Vagina (tissue), 2 donors: ENCODE data around the gene PRKAG2. TPM values are rescaled to one million over a fixed set of nuclear protein-coding genes. Genes with fewer than 3 reads are reported as not detected.
A peak's percentile ranks its signal among the peaks of the same experiment; 100 is the strongest.

Experiments
- DNase-seq, 2 donors: peaks; one replicate each; pipeline ENCODE4 v3.0.0-alpha.2; 2017; ENCODE audit errors: extremely low spot score in 2 of 2
- H3K27ac ChIP-seq: fragments of 200-600 bp; sonication (generic); one replicate; pipeline ENCODE4 v1.5.1; 2019
- H3K27me3 ChIP-seq: fragments of 200-600 bp; sonication (generic); one replicate; pipeline ENCODE4 v1.5.1; 2019
- H3K36me3 ChIP-seq, 2 donors: fragments of 200-600 bp; sonication (generic); one replicate each; pipeline ENCODE4 v1.5.1; 2017 to 2019
- H3K4me1 ChIP-seq: fragments of 200-600 bp; sonication (generic); one replicate; pipeline ENCODE4 v1.5.1; 2019
- H3K4me3 ChIP-seq, 2 donors: fragments of 200-600 bp; sonication (generic); 1 replicate in 1 of 2; 2 replicates in 1 of 2; pipeline ENCODE4 v1.5.1; 2016 to 2019
- H3K9me3 ChIP-seq: fragments of 200-600 bp; sonication (generic); one replicate; pipeline ENCODE4 v1.5.1; 2019
- CTCF ChIP-seq, 3 experiments: fragments of 450-650 bp in 2 of 3; fragments of 200-600 bp in 1 of 3; sonication (generic) in 1 of 3; IDR thresholded peaks; one replicate each; pipeline ENCODE4 v1.5.1; 2017 to 2019; ENCODE audit warnings: antibody characterized with exemption in 3 of 3, mild to moderate bottlenecking in 2 of 3, moderate library complexity in 2 of 3
- POLR2A ChIP-seq, 2 donors: fragments of 450-650 bp; IDR thresholded peaks; one replicate each; pipeline ENCODE4 v1.6.1; 2017; ENCODE audit warnings: antibody characterized with exemption in 2 of 2, mild to moderate bottlenecking in 2 of 2, moderate library complexity in 2 of 2
- POLR2AphosphoS5 ChIP-seq, 2 donors: sonication (generic); formaldehyde crosslinking; IDR thresholded peaks; one replicate each; pipeline ENCODE4 v1.9.0; 2017; ENCODE audit warnings: antibody characterized with exemption in 2 of 2, mild to moderate bottlenecking in 2 of 2, low read depth in 1 of 2; ENCODE audit not compliant: insufficient read depth in 1 of 2
- intact Hi-C: fragments of 100-400 bp; cut with DNase I; formaldehyde crosslinking; loops from one replicate; pipeline ENCODE4 v1.15.1; 2023
- total RNA-seq: library from RNA; depleted of rRNA; stranded (reverse); fragments of >200 nt; gene quantifications from one replicate; pipeline ENCODE4 v1.2.3, GENCODE V29; 2016

The PRKAG2 gene
- total RNA-seq, 1 donor from 2014 or later = 25.0 TPM

GRCh38 chr7:151671514-151671913, 205.4 kb downstream of the PRKAG2 start:
- intact Hi-C loops = no loop called here
- TF ChIP-seq CTCF (IDR thresholded peaks at IDR 0.05) (no peak), POLR2A (IDR thresholded peaks at IDR 0.05) (no peak), POLR2AphosphoS5 (IDR thresholded peaks at IDR 0.05; ENCODE audit: insufficient read depth in 1 of 2, low read depth in 1 of 2) (no peak)
- Histone ChIP-seq H3K27me3 (no peaks in the 10 kb centered on the region), H3K4me1 (peaks cover 3% of the 10 kb centered on the region), H3K36me3 (no peaks in the 10 kb centered on the region), H3K27ac (no peak overlapping the region), H3K4me3 (no peak overlapping the region), H3K9me3 (no peaks in the 10 kb centered on the region)
- DNase-seq = no peak

DNA sequence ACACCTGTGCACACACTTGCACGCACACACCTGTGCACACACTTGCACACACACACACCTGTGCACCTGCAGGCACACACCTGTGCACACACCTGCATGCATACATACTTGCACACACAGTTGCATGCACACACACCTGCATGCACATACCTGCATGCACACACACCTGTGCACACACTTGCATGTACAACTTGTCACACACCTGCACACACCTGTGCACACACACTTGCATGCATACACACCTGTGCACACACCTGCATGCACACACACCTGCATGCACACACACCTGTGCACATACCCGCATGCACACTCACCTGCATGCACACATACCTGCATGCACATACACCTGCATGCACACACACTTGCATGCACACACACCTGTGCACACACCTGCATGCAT, 207.2 kb downstream of the PRKAG2 start:
- intact Hi-C loops = no loop called here
- TF ChIP-seq POLR2AphosphoS5 (IDR thresholded peaks at IDR 0.05; ENCODE audit: insufficient read depth in 1 of 2, low read depth in 1 of 2) (no peak), CTCF (IDR thresholded peaks at IDR 0.05) (no peak), POLR2A (IDR thresholded peaks at IDR 0.05) (no peak)
- no peaks in the 10 kb centered on the region for H3K36me3 ChIP-seq
- peaks cover 3% of the 10 kb centered on the region for H3K4me1 ChIP-seq
- H3K27me3 ChIP-seq = no peaks in the 10 kb centered on the region
- no peaks in the 10 kb centered on the region for H3K9me3 ChIP-seq
- no peak for DNase-seq
- H3K4me3 ChIP-seq = no peak overlapping the region
- H3K27ac ChIP-seq = no peak overlapping the region

- H3K9me3 ChIP-seq = no peaks in the 10 kb centered on the region
- intact Hi-C loops = no loop called here
- no peak overlapping the region for H3K27ac ChIP-seq
- no peak for TF ChIP-seq POLR2A (IDR thresholded peaks at IDR 0.05)
- no peak for TF ChIP-seq CTCF (IDR thresholded peaks at IDR 0.05)
- no peak for TF ChIP-seq POLR2AphosphoS5 (IDR thresholded peaks at IDR 0.05; ENCODE audit: insufficient read depth in 1 of 2, low read depth in 1 of 2)
- H3K4me1 ChIP-seq = peaks cover 3% of the 10 kb centered on the region
- no peak overlapping the region for H3K4me3 ChIP-seq
- no peaks in the 10 kb centered on the region for H3K36me3 ChIP-seq
- H3K27me3 ChIP-seq = no peaks in the 10 kb centered on the region
- peak in 1 of 2 donors; percentile 47 for DNase-seq
Measured at GRCh38 chr7:151666886-151667285, 210.0 kb downstream of the PRKAG2 start.

GRCh38 chr7:151665368-151665767, 211.5 kb downstream of the PRKAG2 start:
- no peaks in the 10 kb centered on the region for H3K27me3 ChIP-seq
- DNase-seq = no peak
- H3K4me3 ChIP-seq = no peak overlapping the region
- H3K9me3 ChIP-seq = no peaks in the 10 kb centered on the region
- H3K27ac ChIP-seq = peak overlapping the region; percentile 52
- H3K4me1 ChIP-seq = peaks cover 3% of the 10 kb centered on the region
- intact Hi-C loops = no loop called here
- TF ChIP-seq POLR2AphosphoS5 (IDR thresholded peaks at IDR 0.05; ENCODE audit: insufficient read depth in 1 of 2, low read depth in 1 of 2) (peak in 1 of 2 donors; percentile 51), CTCF (IDR thresholded peaks at IDR 0.05) (no peak)
- no peaks in the 10 kb centered on the region for H3K36me3 ChIP-seq

DNA sequence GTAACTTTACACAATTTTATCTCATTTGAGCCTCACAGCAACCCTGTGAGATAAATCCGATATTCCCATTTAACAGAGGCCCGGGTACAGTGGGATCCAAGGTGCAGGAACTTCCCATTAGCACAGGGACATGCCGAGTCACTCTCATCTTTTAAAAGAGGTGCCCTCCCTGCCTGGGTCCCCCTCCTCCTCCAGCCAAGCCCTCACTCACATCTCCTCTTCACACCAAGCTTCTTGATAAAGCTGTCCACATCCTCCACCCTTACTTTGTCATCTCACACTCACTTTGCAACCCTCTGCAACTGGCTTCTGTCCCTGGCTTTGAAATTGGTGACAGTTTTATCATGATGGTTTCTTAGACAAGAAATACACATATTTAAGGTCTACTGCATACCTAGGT, 212.6 kb downstream of the PRKAG2 start:
- Histone ChIP-seq H3K27me3 (no peaks in the 10 kb centered on the region), H3K4me3 (no peak overlapping the region), H3K27ac (no peak overlapping the region), H3K36me3 (no peaks in the 10 kb centered on the region), H3K4me1 (no peaks in the 10 kb centered on the region), H3K9me3 (no peaks in the 10 kb centered on the region)
- intact Hi-C loops = no loop called here
- no peak for DNase-seq
- TF ChIP-seq POLR2A (IDR thresholded peaks at IDR 0.05) (no peak), CTCF (IDR thresholded peaks at IDR 0.05) (no peak), POLR2AphosphoS5 (IDR thresholded peaks at IDR 0.05; ENCODE audit: insufficient read depth in 1 of 2, low read depth in 1 of 2) (no peak)
